Esophagus squamous epithelium (tissue), 4 donors: Measurements from ENCODE around the gene MAP9.

ENCODE experiments used
- POLR2A ChIP-seq, 4 donors: fragments of 450-650 bp; IDR thresholded peaks; one replicate each; pipeline ENCODE4 v1.6.1; 2017; ENCODE audit warnings: antibody characterized with exemption in 4 of 4, mild to moderate bottlenecking in 4 of 4, moderate library complexity in 3 of 4
- TF ChIP-seq, protein P1 (sequence below), 6 experiments: fragments of 450-650 bp in 4 of 6; fragments of 200-600 bp in 2 of 6; sonication (generic) in 2 of 6; IDR thresholded peaks; one replicate each; pipeline ENCODE4 v1.5.1; 2016 to 2019; ENCODE audit warnings: antibody characterized with exemption in 6 of 6, mild to moderate bottlenecking in 4 of 6, moderate library complexity in 4 of 6

DNA sequence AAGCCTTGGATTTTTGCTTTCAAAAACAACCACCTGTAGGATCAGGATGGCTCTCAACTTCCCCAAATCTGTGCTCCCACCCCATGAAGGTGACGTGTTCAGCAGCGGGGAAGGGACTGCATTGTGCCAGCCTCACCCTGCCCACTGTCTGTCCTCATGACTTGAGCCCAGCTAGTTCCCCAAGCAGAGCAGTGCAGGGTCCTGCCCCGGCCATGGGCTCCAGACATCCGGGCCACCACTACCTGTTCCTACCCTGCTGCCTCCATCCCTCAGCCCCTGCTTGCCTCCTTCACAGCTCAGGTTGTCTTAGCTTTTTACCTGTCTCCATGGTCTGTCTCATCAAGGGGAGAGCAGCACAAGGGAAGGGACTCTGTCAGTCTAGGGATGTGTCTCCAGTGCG lies 11.4 kb upstream of the MAP9 start:
- TF ChIP-seq, protein P1, sequence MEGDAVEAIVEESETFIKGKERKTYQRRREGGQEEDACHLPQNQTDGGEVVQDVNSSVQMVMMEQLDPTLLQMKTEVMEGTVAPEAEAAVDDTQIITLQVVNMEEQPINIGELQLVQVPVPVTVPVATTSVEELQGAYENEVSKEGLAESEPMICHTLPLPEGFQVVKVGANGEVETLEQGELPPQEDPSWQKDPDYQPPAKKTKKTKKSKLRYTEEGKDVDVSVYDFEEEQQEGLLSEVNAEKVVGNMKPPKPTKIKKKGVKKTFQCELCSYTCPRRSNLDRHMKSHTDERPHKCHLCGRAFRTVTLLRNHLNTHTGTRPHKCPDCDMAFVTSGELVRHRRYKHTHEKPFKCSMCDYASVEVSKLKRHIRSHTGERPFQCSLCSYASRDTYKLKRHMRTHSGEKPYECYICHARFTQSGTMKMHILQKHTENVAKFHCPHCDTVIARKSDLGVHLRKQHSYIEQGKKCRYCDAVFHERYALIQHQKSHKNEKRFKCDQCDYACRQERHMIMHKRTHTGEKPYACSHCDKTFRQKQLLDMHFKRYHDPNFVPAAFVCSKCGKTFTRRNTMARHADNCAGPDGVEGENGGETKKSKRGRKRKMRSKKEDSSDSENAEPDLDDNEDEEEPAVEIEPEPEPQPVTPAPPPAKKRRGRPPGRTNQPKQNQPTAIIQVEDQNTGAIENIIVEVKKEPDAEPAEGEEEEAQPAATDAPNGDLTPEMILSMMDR (IDR thresholded peaks at IDR 0.05) = no peak
- no peak for TF ChIP-seq POLR2A (IDR thresholded peaks at IDR 0.05)
